Right lobe of liver (tissue), 6 donors: ENCODE data around the gene MAMDC4. TPM values are rescaled to one million over a fixed set of nuclear protein-coding genes. Genes with fewer than 3 reads are reported as not detected.

Experiments used
- ATAC-seq, 4 donors: fragments of 200-7000 bp; cut with Tn5 transposase; one replicate each; pipeline ENCODE4 v1.9.1; 2020; ENCODE audit warnings: mild to moderate bottlenecking in 4 of 4, moderate library complexity in 4 of 4
- DNase-seq, 3 donors: peaks; one replicate each; pipeline ENCODE4 v3.0.0-alpha.2; 2020
- H3K27ac ChIP-seq, 3 donors: fragments of 200-600 bp; one replicate each; pipeline ENCODE4 v1.8.0; 2022
- H3K27me3 ChIP-seq, 2 donors: fragments of 200-600 bp; one replicate each; pipeline ENCODE4 v1.8.0; 2022
- H3K36me3 ChIP-seq, 4 donors: fragments of 200-600 bp; sonication (generic) in 1 of 4; one replicate each; pipeline versions ENCODE4 v1.5.1 to v1.8.0; 2017 to 2022; ENCODE audit warnings: control low read depth in 1 of 4
- H3K4me1 ChIP-seq, 4 donors: fragments of 200-600 bp; sonication (generic) in 1 of 4; one replicate each; pipeline versions ENCODE4 v1.5.1 to v1.8.0; 2017 to 2022; ENCODE audit warnings: control low read depth in 1 of 4
- H3K4me3 ChIP-seq, 3 donors: fragments of 200-600 bp; one replicate each; pipeline ENCODE4 v1.8.0; 2022
- H3K9me3 ChIP-seq, 4 donors: fragments of 200-600 bp; sonication (generic) in 1 of 4; one replicate each; pipeline versions ENCODE4 v1.5.1 to v1.8.0; 2017 to 2022; ENCODE audit warnings: control low read depth in 1 of 4
- CTCF ChIP-seq, 4 donors: fragments of 200-600 bp in 3 of 4; fragments of 450-650 bp in 1 of 4; IDR thresholded peaks; one replicate each; pipeline versions ENCODE4 v1.5.1 to v1.8.0; 2016 to 2022; ENCODE audit warnings: antibody characterized with exemption in 4 of 4, mild to moderate bottlenecking in 2 of 4
- POLR2A ChIP-seq: fragments of 450-650 bp; IDR thresholded peaks from one replicate; pipeline ENCODE4 v1.6.1; 2017; ENCODE audit warnings: antibody characterized with exemption, mild to moderate bottlenecking
- WGBS: methylation state at CpG from one replicate; pipeline ENCODE4 v1.1.6; 2018; ENCODE audit warnings: low coverage, low lambda C conversion rate; ENCODE audit not compliant: insufficient coverage; ENCODE audit errors: missing lambda C conversion rate; 5-methylcytosine and 5-hydroxymethylcytosine counted together
- intact Hi-C, 2 donors: fragments of 100-400 bp; cut with DNase I; formaldehyde crosslinking; loops; one replicate each; pipeline versions ENCODE4 v1.11.2 to v1.14.1; 2022
- microRNA-seq, 2 donors: library from miRNA; unstranded; fragments of <30 nt; microRNA quantifications; one replicate each; pipeline ENCODE4, GENCODE V29; 2019 to 2020
- small RNA-seq, 2 experiments: library from RNA; depleted of rRNA; stranded (forward); fragments of <200 nt; gene quantifications; one replicate each; pipeline ENCODE3, GENCODE V24; 2016
- total RNA-seq, 6 experiments: library from RNA; depleted of rRNA in 2 of 6; stranded (reverse); fragments of >200 nt in 2 of 6; fragmentation: NEBNext Ultra II Directional in 3 of 6; extraction: Animal tissue kit (Norgen Biotek cat#: 25700) in 3 of 6; gene quantifications; one replicate each; pipeline versions ENCODE4 v1.1.0 to v1.2.4, GENCODE V29; 2016 to 2023
- donor health status: DM: no; HTN: yes; CAD: no.
- donor health status: DM: no; HTN: no; CAD: no.
- donor health status: DM: no; HTN: no; CAD: no.
- donor health status: DM: no; HTN: yes; CAD: no.
- donor health status: DM: no; HTN: yes; CAD: no.

Gene MAMDC4
- total RNA-seq, 6 experiments from 2014 or later, result 5.7 to 27.9 (median 22.5) TPM

- Histone ChIP-seq H3K9me3 (no peaks in the 10 kb centered on the region), H3K36me3 (peaks cover 0 to 10% (median 2%) of the 10 kb centered on the region in 4 donors), H3K4me3 (no peak overlapping the region), H3K27me3 (no peaks in the 10 kb centered on the region), H3K4me1 (peaks cover 0 to 14% (median 6%) of the 10 kb centered on the region in 4 donors), H3K27ac (no peak overlapping the region)
- ATAC-seq, result no peak
- 97% methylated on average over 9 of the region's 29 CpGs for WGBS
- no peak for DNase-seq
- TF ChIP-seq CTCF (IDR thresholded peaks at IDR 0.05) (no peak), POLR2A (no peak)
- intact Hi-C loops, result no loop called here
Observed at GRCh38 chr9:136907011-136907914, 55.1 kb downstream of the MAMDC4 start.

Small RNA genes lying within 50 kb of the gene (microRNA-seq; reads per million reads assigned to microRNA genes)
- gene MIR4292 (0 reads per million in 2 donors), gene MIR4479 (1.4 to 1.9 reads per million in 2 donors)

Small RNA genes lying within 50 kb of the gene (small RNA-seq; reads per million reads assigned to genes)
- gene MIR4292, result 0 reads per million in 2 experiments
- 0 reads per million in 2 experiments for gene MIR4479

Other genes with a start within 250 kb of the MAMDC4 start
- gene EGFL7, start 189.4 kb upstream of the MAMDC4 start, total RNA-seq, result 10 to 100 TPM; 26.7 to 54.2 (median 45.8) TPM
- gene AGPAT2, start 164.9 kb upstream of the MAMDC4 start, total RNA-seq, result 100 to 1,000 TPM; 117 to 379 (median 184) TPM
- gene DIPK1B, start 139.8 kb upstream of the MAMDC4 start, total RNA-seq, result 1 to 10 TPM; 1.4 to 7.7 (median 5.1) TPM
- under 1 TPM in 4 of 6 experiments, not detected in 2; 0.23 to 0.81 (median 0.32) TPM for gene LCN10, start 109.4 kb upstream of the MAMDC4 start, total RNA-seq
- gene LCN6, start 103.8 kb upstream of the MAMDC4 start, total RNA-seq, result under 1 TPM in 2 of 6 experiments, not detected in 4; 0.26 to 0.63 TPM
- gene LCN8, start 94.1 kb upstream of the MAMDC4 start, total RNA-seq, result not detected
- gene LCN15, start 87.8 kb upstream of the MAMDC4 start, total RNA-seq, result not detected
- 100 to 1,000 TPM in 1 of 6 experiments, 10 to 100 TPM in 5; 46.5 to 105 (median 56.7) TPM for gene TMEM141, start 61.0 kb upstream of the MAMDC4 start, total RNA-seq
- gene CCDC183, start 56.0 kb upstream of the MAMDC4 start, total RNA-seq, result 1 to 10 TPM in 2 of 6 experiments, under 1 TPM in 3, not detected in 1; 0.43 to 1.2 (median 0.74) TPM
- gene RABL6, start 44.4 kb upstream of the MAMDC4 start, total RNA-seq, result 10 to 100 TPM in 4 of 6 experiments, 1 to 10 TPM in 2; 8.0 to 14.8 (median 12.4) TPM
- gene AJM1, start 9.9 kb upstream of the MAMDC4 start, total RNA-seq, result 1 to 10 TPM; 1.7 to 2.8 (median 2.6) TPM
- gene PHPT1, start 2.9 kb upstream of the MAMDC4 start, total RNA-seq, result 10 to 100 TPM; 30.5 to 66.6 (median 49.3) TPM
- 100 to 1,000 TPM; 216 to 486 (median 227) TPM for gene EDF1, start 14.0 kb downstream of the MAMDC4 start, total RNA-seq
- gene TRAF2, start 34.2 kb downstream of the MAMDC4 start, total RNA-seq, result 1 to 10 TPM; 5.8 to 8.8 (median 7.1) TPM
- gene FBXW5, start 92.4 kb downstream of the MAMDC4 start, total RNA-seq, result 100 to 1,000 TPM in 3 of 6 experiments, 10 to 100 TPM in 3; 84.0 to 290 (median 97.4) TPM
- gene C8G, start 92.9 kb downstream of the MAMDC4 start, total RNA-seq, result 100 to 1,000 TPM; 248 to 755 (median 453) TPM
- gene LCN12, start 99.9 kb downstream of the MAMDC4 start, total RNA-seq, result 10 to 100 TPM in 5 of 6 experiments, 1 to 10 TPM in 1; 2.7 to 36.4 (median 20.3) TPM
- 10 to 100 TPM in 2 of 6 experiments, 1 to 10 TPM in 4; 4.3 to 21.9 (median 6.0) TPM for gene PTGDS, start 125.2 kb downstream of the MAMDC4 start, total RNA-seq
- gene LCNL1, start 130.6 kb downstream of the MAMDC4 start, total RNA-seq, result not detected
- gene PAXX, start 140.1 kb downstream of the MAMDC4 start, total RNA-seq, result 10 to 100 TPM; 13.8 to 34.5 (median 23.3) TPM
- gene CLIC3, start 144.2 kb downstream of the MAMDC4 start, total RNA-seq, result under 1 TPM in 2 of 6 experiments, not detected in 4; 0.37 to 0.51 TPM
- 10 to 100 TPM; 23.7 to 49.2 (median 34.2) TPM for gene ABCA2, start 175.9 kb downstream of the MAMDC4 start, total RNA-seq
- gene FUT7, start 179.7 kb downstream of the MAMDC4 start, total RNA-seq, result under 1 TPM in 2 of 6 experiments, not detected in 4; 0.12 to 0.13 TPM
- gene NPDC1, start 193.8 kb downstream of the MAMDC4 start, total RNA-seq, result 10 to 100 TPM in 5 of 6 experiments, 1 to 10 TPM in 1; 9.3 to 14.9 (median 12.2) TPM
- gene ENTPD2, start 201.7 kb downstream of the MAMDC4 start, total RNA-seq, result 1 to 10 TPM in 2 of 6 experiments, under 1 TPM in 4; 0.50 to 2.1 (median 0.80) TPM
- under 1 TPM in 5 of 6 experiments, not detected in 1; 0.05 to 0.43 (median 0.22) TPM for gene SAPCD2, start 218.2 kb downstream of the MAMDC4 start, total RNA-seq
- 1 to 10 TPM; 1.3 to 4.9 (median 1.9) TPM for gene UAP1L1, start 225.2 kb downstream of the MAMDC4 start, total RNA-seq
- gene MAN1B1, start 234.6 kb downstream of the MAMDC4 start, total RNA-seq, result 10 to 100 TPM; 24.0 to 39.1 (median 28.8) TPM